GM18907 (cell line): ENCODE results near the gene ARMC2.

Experiments used
- ATAC-seq: cut with Tn5 transposase; IDR thresholded peaks from one replicate; pipeline ENCODE4 v1.9.1; 2021; ENCODE audit warnings: mild to moderate bottlenecking, moderate library complexity; ENCODE audit not compliant: unreplicated experiment

Gene ARMC2

DNA sequence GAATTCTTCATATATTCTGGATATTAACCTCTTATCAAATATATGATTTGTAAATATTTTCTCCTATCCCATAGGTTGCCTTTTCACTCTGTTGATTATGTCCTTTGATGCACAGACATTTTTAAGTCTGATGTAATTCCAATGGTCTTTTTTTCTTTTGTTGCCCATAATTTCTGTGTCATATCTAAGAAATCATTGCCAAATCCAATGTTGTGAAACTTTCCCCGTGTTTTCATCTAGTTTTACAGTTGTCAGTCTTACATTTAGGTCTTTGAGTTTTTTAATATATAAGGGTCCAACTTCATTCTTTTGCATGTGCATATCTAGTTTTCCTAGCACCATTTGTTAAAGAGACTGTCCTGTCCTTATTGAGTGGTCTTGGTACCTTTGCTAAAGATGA is 134.9 kb downstream of the ARMC2 start:
- no peak for ATAC-seq

DNA sequence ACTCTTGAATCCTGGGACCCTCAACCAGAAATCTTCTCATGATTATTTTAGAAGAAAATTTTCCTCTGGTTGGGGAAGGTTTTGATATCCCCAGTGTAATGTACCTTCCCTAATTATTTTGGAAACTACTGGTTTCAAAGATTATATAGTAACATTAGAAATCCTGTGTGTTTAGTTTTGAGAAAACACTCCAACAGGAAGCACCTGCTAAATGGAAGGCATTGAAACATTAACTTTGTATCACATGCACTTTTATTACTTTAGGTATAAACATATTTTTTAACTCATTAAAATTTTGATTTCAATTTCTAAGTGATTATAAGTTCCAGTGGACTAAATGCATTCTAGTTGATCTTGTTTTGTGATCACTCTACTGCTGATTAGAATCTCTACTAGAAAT is 137.1 kb downstream of the ARMC2 start:
- ATAC-seq: no peak

DNA sequence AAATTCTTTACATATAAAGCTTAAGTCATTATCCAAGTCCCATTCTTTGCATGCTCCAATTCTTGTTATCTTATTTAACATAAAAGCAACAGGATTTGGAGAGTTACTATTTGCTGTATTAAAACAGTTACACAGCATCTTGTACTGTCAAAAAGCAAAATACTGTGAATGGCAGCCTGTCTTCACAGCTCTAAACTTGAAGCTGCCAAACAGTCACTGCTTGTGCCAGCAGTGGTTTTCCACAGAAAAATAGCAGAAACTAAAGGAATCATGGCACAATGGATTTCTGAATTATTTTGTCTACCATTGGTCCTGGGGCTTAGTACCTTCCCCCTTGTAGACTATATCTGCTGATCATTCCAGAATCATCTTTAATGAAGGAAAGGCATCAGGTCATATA is 138.9 kb downstream of the ARMC2 start:
- no peak for ATAC-seq

DNA sequence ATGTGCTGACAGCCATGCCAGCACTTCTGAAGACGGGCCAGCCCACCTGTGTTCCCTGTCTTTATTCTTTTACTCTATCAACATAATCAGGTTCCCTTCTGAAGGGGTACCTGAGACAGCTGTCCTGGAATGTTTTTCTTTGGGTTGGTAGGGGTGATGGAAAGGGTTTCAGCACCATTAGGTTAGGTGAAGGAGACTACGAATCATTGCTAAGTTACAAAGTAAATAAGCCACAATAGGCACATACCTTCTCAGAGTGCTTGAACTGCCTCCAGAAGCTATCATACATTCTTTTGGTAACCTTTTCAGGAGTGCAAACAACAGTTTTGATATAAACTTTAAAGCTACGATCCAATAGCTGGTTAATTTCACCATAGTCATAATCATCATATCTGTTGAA is 140.1 kb downstream of the ARMC2 start:
- ATAC-seq: no peak

DNA sequence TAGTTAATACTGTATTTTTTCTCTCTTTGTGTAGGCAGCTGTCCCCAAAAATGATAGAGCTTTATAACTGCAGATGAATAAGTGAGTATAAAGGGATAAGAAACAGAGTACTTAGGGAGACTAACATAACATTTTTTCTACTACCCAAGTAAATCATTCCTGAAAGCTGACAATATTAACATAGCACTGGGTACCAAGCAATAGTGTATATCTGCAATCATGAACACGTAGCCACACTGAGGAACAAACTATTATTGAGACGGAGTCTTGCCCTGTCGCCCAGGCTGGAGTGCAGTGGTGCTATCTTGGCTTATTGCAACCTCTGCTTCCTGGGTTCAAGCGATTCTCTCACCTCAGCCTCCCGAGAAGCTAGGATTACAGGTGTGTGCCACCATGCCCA is 140.5 kb downstream of the ARMC2 start:
- no peak for ATAC-seq

DNA sequence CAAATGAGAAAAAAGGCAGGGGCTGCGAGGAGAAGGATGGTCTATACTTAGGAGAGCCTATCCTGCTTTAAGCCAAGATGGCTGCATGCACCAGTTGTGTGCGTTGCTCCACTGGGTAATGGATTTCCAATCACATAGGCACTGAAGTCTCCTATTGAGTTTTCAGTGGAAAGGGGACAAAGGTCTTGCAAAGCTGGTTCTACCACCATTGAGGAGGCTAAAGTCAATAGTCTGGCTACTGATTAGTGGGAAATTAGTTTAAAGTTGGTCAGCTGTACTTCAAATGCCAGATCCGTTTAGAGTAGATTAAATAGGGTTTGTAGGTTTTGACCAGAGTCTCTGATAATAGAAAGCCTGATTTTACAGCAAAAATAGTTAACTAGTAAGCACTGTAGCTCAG is 141.5 kb downstream of the ARMC2 start:
- no peak for ATAC-seq

DNA sequence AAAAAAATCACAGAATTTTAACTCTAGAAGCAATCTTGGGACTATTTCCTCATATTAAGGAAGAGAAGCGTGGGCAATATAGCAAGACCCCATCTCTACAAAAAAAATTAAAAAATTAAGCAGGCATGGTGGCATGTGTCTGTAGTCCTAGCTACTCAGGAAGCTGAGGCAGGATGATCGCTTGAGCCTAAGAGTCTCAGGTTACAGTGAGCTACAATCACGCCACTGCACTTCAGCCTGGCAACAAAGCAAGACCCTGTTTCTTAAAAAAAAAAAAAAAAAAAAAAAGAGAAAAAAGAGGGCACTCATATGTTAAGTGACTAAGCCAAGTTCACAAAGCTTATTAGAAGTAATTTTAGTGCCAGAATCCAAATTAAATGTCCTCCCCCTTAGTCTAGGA is 145.7 kb downstream of the ARMC2 start:
- no peak for ATAC-seq

DNA sequence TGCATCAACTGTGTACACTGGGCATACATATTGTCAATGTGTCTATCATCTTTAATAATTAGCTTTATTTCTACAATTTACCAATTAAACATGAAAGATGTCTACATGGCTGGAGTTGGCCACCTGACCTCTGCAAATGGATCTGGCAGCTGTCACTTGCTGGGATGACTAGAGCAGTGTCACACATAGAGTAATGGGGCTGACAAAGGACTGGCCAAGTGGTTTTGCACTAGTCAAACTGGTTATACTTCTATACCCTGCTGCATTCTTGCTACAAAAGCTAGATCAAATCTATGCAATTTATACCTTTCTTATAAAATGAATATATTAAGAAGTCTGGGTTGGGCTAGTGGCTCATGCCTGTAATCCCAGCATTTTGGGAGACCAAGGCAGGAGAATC is 147.1 kb downstream of the ARMC2 start:
- no peak for ATAC-seq

DNA sequence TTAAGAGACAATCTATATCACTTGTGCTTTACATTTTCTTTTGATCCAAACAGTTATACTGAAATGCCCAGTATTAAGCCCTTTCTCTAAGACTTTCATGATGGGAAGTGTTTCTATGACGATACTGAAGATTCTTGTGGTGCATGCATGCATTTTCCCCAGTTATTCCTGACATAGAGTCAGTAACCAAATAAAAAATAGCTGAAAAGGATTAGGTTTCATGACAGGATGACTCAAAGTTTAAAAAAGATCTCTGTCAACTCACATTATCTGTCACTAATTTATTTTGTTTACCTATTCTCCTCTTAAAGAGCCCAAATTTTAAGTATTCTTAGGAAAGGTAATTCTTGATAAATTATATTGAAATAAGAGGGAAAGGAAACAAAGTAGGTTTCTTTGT is 148.0 kb downstream of the ARMC2 start:
- ATAC-seq: no peak

DNA sequence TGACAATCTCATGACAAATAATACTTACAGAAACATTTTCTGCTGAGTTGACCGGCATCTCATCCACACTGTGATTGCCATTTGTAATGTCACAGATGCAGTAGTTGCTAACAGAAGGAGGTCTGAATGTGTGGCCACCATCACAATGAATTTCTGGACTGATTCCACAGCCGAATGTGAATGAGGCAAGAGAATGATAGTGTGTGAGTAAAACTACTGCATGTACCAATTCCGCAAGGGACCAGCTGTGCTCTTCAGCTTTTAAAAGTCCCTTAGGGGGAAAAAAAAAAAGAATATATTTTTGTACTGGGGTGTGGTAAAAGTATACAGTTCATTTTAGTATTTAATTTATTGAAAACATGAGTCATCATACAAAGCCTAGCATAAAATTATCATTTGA is 150.3 kb downstream of the ARMC2 start:
- ATAC-seq: no peak

DNA sequence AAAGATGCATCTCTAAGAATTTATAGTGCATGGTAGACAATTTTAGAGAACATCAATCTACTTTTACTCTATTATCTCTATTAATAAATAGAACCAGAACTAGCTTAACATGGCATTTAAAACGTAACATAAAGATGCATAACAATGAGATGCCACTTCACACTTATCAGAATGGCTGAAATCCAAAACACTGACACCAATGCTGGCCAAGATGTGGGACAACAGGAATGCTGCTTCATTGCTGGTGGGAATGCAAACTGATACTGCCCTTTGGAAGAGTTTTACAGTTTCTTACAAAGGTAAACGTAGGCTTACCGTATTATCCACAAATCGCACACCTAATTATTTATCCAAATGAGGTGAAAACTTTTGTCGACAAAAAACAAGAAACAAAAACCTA is 151.2 kb downstream of the ARMC2 start:
- no peak for ATAC-seq

DNA sequence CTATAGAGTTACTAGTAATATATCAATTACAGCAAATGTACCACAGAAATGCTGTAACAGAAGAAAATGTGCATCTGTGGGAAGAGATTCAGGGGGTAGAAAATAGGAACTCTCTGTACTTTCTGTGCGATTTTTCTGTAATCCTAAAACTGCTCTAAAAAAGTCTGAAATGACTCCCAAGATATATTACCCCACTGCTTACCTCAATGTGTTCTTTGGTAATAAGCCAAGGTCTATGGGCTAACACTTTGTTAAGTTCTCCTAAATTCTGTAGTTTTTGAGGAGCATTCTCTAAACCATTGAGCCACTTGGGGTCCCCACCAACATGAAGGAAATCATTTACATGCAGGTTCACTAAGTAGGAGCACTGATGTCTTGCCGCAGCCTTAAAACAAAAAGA is 152.1 kb downstream of the ARMC2 start:
- ATAC-seq: no peak

DNA sequence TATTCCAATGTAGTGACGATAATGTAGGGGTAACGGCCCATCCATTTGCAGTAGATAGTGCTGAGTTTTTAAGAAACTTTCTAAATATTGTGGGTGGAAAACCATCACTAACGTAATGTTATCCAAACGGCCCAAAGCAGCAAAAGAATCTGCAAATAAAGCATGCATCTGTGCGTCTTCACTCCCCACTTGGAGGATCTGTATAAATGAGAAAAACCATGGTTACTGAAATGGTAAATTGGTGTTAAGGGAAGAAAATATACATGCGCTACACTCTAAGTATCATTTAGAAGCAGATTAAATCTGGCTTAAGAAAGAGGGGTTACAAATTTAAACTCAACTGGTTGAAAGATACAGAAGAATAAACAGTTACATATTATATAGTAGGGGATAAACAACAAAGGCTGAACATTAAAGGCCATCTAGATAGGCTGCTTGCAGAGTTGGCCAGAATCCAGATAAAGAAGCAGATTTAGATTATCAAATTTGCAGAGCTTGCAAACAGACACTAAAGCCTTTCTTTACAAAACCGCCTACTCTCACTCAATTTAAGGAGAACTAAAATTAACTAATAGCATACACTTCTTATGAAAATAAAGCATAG is 153.2 kb downstream of the ARMC2 start:
- ATAC-seq: no peak

DNA sequence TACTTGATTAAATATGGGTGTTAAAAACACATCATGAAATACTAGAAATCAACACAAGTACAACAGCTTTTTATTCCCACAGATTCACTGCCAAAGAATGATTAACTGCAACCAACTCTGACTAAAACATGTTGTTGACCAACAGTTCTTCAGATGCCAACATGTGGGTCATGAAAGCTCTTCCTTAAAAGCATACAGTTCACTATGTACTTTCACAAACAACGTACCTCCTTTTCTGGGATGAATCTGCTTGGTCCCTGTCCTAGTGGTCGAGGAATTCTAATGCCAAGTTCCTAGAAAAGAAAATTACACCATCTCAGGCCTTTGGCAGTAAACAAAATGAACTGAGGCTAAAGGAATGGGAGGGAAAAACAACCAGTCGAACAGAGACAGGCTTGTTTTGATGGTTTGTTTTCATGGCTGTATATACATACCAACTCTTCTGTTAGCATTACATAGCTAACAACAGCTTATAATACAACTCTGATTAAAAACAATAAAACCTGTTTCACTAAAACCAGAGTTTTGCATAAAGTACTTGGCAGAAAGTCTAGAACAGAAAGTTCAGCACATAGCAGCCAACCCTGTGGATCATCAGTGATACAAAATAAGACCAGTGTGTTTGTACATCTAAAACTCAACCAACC is 154.0 kb downstream of the ARMC2 start:
- no peak for ATAC-seq

DNA sequence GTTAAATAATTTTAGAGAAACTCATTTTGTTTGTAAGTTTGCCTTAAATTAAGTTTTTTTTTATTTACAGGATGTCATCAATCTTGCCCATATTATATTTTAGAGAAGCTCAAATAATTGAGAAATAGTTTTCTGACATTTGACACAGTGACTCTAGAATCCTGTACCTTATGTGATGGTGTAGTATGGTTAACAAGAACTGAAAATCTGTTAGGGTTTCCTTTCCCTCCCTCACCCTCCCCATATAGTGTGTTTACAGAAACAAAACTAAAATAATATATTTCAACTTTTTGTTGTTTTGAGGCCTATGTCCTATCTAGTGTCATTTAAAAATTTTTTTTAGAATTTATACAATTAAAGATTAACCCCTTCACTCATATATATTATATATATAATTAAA is 154.7 kb downstream of the ARMC2 start:
- no peak for ATAC-seq

DNA sequence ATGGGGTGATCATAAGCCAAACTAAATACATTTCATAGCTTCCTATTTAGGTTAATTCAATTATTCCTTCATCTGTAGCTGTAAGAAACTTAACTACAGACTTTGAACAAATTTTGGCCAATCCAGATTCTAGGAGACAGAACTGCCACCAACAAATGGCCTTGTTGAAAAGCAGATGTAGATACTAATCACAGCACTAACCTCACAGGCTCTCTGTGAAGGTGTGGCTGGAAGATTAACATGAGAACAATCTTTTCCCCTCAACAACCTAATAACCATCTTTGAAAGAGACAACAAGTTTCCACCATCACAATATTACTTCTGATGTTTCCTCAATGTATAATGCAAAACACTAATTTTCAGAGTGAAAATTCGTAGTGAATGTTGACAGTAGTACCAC is 158.6 kb downstream of the ARMC2 start:
- ATAC-seq: no peak

DNA sequence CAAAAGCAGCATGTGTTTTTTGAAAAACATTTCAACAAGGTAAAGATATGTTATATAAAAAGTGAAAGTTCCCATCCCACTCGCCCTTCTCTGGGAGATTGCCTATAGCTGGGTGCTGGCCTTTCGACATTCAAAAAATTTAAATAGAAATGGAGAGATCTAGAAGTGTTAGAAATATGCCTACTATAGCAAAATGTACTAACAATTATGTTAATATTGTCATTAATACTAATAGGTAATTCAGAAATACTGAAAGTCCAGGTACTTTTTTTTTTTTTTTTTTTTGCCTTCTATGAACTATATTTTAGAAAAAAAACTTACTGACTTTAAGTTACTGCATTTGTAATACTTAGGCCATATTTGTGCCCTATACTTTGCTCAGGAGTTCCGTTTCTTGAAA is 159.3 kb downstream of the ARMC2 start:
- ATAC-seq: no peak

DNA sequence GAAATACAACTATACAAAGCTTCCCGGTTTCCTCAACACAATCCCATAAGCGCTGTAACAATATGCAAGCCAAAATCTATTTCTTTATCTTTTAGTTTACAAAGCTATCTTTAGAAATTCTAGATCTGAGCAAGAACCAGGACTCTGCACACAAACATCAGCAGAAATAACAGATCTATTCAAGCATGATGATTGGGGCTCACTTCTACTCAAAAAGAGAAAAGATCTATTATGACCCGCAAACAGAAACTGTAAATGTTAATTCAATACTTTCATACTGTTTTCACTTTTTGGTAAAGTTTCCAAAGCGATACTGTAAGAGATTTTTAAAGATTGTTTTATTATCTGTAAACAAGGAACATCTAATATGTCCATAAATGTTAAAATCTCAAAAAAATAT is 159.8 kb downstream of the ARMC2 start:
- ATAC-seq: no peak

DNA sequence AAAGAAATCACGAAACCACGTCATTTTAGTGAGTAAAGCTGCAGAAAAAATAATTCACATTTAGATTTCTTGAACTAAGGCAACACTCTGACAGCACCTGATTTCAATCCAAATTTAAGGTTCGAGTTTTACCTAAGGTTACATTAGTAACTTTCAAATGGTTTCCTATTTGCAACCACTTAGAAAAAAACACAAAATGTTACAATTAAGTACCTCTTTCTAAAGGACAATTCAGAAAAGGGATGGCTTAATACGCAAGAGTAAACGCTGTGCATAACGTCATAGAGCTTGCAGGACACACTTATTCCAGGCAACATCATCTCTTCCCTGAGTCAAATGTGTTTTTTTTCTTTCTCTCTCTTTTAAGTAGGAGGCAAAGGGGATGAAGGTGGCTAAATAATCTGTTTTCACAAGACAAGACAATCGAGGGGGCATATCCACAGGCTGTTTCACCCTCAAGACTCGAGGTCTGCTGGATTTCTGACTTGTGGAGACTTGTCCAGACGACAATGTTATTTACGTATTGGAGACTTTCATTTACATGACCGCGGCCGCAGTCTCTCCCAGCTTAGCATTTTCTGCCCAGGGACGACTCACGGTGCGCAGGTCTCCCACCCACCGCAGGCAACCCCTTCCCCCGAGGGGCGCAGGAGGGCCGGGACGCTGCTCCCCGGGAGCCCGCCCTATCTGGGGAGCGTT is 160.5 kb downstream of the ARMC2 start:
- ATAC-seq: peak; percentile 25

DNA sequence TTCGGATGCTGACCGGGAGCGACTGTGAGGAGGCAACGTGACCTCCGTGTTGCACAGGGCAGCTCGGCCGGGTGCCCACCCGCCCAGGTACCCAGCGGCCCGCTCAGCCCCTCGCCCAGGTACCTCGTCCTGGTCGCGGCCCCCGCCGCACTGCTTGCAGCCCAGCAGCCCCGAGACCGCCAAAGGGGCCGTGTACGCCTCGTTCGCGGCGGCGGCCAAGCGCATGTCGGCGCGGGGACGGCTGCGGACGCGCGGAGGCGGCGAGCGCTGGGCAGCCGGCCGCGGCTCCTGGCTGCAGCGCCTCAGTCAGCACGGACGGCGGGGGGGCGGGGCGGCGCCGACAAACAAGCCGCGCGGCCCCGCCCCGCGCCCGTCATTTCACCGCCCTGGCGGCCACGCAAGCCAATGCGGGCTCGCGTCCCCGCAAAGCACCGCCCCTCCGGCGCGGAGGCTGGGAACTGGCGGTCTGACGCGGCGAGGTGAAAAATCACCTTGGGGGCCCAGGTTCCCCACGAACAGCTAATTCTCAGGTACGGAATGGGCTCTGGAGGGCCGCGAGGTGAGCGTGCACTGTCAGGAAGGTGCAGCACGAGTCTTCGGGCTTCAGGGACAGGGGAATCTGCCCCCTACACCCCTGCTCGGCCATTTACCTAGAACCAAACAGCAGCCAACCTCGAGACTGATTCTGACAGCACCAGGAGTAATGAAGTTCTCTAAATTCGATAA is 161.2 kb downstream of the ARMC2 start:
- ATAC-seq: peak; percentile 92

DNA sequence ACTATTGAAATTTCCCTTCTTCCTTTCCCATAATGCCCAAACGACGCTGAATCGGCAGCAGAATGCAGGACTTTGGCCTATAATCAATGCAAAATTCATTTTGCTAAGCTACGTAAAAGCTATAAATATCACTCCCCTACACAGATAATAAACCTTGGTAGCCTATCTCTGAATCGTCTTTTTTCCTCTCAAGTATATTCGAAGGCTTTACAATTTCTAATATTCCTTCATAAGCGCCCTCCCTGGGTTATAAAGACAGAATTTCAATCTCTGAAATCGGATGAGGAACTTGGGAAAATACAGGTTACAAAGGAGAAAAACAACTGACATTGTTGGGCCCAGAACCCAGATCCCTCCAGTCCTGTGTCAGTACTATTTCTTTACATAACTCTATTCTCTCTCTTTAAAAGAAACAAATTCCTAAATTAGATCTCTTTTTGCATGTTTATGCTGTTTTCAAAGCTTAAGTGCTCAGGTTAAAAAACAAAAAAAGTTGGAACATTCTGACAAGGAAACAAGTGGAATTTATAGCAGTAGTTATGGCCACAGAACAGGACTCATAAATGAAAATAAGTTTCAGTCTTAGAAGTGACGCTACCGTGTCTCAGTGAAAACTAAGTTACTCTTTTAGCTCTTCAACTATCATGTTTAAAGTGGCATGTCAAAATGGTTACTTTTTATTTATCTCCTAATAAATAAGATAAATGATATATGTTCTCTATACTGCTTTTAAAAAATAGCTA is 161.9 kb downstream of the ARMC2 start:
- ATAC-seq: no peak
